HG03521 (cell line): ENCODE measurements around the gene USP32.

ENCODE experiments used
- ATAC-seq: cut with Tn5 transposase; IDR thresholded peaks from one replicate; pipeline ENCODE4 v1.9.1; 2021; ENCODE audit warnings: mild to moderate bottlenecking, moderate library complexity; ENCODE audit not compliant: unreplicated experiment

Gene USP32

DNA sequence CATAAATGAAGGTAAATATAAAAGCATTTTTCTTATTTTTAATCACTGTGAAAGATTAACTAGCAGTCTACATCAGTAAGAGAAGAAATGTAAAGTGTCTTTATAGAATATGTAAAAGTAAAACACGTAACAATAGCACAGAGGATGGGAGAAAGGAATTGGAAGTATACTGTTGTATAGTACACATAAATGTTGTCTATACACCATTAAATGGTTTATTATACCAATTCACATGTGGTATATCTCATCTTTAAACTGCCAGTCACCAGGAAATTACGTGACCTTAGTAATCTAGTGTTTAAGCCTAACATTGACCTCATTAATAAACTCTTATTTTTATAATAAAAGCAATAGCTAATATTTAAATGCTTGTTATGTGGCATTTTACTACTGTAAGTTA, 87.4 kb downstream of the USP32 start:
- ATAC-seq: no peak

DNA sequence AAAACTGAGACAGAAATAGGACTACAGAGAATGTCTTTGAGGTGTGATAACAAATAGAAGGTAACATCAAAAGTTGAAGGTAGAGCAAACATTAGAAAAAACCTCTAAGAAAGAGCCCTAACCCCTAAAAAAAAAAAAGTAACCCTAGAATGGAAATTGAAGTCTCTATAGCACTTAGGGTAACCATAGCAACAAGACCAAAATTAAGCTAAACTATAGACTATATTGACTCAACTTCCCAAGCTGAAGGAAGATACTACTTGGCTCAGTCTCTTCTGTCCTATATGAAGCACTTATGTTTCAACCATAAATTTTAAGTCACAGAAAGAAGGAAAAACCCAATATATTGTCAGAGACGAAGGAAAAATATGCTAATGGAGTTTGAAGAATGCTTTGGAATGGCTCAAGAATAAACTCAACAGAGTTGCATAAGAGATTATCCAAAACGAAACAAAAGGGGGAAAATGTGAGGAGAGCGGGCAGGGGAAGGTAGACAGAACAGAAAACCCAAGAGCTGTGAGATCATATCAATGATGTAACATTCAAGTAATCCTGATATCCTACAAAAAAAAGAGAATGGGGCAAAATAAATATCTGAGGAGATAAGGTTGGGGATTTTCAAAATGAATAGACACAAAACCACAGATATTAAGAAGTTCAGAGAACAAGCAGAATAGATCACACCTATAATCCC, 88.4 kb downstream of the USP32 start:
- no peak for ATAC-seq

DNA sequence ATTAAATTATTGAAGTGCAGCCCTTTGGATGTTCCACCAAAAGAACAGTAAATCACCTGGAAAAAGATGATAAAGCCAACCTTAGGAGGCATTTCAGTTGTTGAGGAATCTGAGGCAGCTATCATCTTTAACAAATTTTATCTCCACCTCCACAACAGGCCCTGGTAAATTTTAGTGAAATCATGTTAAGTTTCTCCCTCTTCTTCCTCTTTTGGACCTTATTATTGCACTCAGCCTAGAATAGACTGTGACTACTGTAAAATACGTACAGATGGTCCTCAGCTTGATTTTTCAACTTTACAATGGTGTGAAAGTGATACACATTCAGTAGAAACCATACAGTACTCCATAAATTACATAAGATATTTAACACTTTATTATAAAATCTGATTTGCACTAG, 90.3 kb downstream of the USP32 start:
- no peak for ATAC-seq

DNA sequence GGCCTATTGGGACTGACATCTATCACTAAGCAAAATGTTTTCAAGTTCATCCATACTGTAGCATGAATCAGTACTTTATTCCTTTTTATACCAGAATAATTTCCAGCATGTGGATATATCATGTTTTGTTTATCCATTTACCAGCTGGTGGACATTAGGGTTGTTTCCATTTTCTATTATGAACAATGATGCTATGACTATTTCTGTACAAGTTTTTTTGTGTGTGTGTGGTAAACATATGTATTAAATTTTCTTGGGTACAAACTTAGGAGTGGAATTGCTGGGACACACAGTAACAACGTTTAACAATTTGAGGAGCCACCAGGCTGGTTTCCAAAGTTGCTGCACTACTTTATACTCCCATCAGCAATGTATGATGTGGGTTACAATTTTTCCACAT, 91.0 kb downstream of the USP32 start:
- ATAC-seq: no peak

DNA sequence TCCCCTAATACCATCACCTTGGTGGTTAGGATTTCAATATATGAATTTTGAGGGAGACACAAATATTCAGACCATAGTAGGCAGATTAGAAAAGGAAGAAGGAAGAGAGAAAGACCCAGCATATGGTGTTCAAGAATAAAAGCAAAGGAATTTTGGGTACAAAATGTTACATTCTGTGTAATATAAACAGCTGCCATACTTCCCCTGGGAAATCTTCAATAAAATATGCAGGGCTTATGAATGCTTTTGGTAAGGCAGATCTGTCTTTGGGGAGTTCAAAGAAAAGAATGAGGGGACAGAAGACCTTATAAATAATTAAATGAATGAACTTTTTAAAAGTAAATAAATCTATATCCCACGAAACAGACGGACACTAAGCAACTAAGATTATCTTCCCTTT, 91.9 kb downstream of the USP32 start:
- no peak for ATAC-seq

DNA sequence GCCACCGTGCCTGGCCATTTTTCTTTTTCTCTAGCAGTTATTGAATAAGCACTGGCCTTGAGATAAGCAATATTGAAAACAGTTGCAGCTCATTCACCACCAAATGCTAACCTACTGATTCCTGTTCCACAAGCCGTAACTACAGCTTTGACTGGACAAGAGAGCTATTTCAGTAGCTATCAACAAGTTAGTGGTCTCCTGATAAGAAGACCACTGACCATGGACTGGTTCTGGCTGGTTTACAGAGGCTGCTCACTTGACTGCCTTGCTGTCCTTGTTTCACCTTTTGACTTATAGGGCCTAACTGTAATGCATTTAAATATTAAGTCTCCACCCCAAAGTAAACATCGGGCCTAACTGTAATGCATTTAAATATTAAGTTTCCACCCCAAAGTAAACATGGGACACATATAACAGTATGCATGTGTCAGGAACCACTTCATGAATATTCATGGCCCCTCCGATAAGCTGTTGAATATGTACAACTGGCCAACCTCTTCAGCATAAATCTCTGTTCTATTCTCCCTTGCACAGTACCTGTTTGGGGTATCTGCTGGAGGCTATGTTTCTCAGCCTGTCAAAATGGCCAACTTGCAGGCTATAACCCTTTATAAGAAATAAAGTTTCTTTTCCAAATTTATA, 94.1 kb downstream of the USP32 start:
- no peak for ATAC-seq

DNA sequence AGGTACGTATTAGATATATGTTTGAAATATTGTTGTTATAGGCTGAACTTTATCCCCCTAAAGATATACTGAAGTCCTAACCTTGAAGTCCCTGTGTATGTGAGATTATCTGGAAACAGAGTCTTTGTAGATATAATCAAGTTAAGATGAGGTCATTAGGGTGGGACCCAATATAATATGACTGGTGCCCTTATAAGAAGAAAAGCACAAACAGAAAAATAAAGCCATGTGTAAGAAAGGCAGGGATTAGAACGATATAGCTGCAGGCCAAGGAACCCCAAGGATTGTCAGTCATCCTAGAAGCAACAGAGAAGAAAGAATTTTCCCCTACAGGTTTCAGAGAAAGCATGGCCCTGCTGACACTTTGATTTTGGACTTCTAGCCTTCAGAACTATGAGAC, 95.8 kb downstream of the USP32 start:
- ATAC-seq: no peak

DNA sequence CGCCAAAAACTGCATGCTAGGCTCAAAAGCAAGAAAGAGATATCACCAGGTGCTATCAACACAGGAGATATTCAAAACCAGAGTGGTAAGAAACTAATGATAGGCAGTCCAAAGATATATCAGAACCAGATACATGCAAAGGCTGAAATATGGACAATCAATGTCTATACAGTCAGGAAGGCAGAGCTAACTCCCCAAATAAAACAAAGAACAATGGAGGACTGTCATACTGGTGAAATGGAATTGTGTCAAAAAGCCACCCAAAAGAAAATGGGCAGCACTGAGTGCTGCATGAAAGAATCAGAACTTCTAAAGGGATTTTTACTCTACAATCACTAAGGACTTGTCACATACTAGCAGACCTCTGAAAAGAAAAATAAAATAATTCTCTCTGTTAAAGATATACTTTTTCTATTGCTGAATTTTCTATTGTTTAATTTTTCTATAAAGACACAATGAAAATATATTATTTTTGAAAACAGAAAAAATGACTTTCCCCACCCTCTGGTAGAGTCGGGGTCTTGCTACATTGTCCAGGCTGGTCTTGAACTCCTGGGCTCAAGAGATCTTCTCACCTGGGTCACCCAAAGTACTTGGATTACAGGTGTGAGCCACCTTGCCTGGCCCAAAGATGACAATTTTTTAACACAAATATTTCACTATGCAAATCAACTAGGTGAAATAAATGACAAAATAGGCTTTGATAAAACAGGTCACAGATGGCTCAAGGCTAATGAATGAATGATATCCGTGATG, 98.2 kb downstream of the USP32 start:
- ATAC-seq: no peak

DNA sequence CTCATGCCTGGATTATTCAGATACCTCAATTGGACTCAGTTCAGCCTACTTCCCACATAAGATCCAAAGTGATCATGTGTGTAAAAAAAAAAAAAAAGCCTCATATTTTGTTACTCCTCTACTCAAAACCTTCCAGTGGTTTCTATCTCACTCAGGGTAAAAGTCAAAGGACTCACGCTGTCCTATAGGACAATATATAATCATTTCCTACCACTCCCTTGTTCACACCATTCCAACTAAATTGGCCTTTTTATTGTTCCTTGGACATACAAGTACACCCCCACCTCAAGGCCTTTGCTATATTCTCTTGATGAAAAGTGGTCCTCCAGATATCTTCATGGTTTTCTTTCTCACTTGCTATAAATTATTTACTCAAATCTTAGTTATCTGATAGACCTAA, 99.2 kb downstream of the USP32 start:
- no peak for ATAC-seq

DNA sequence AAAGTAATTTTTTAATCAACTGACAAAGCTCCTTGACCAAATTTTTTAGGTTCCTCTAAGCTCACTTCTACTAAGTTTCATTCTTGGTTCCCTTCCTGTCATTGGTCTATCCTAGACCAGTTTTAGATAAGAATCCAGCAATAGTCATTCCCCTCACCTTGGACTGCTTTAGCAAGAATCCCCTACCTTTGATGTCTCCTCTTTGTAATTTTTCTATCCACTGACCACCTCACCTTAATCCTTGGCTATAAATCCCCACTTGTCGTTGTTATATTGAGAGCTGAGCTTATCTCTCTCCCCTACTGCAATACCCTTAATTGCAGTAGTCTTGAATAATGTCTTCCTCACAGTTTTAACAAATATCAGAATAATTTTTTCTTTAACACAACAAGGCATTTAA, 107.2 kb downstream of the USP32 start:
- ATAC-seq: no peak

DNA sequence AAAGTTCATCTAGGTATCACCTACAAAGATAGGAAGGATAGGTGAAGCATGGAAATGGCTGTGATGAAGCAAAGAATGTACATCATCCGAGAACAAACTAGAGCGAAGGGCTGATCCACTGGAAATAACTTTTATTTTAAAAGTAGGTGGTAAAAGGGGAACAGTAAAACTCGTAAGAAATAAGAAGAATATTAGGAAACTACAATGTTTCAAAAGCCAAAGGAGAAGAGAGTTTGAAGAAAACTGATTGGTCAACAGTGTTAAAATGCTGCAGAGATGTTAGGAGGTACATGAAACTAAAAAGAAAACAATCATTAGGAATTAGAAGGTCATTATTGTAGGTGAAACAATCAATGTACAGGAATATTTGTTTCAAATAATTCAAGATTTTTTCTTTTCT, 108.1 kb downstream of the USP32 start:
- no peak for ATAC-seq

DNA sequence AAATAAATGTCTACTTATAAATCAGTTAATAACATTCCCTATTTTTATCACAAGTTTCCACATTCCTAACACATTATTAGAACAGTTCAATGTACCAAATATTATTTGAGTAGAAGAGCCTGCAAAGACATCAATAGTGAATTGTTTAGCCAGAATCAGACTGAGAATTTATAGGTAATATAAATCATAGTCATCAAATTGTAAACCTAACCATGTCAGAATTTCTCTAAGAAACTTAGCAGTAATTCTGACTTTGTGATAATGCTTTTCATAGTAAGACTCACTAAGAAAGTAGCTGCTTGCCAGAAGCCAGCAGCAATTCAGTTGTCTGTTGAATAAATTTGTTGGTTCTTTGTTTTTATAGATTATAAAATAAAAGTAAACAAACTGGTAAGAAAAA, 111.3 kb downstream of the USP32 start:
- ATAC-seq: no peak

DNA sequence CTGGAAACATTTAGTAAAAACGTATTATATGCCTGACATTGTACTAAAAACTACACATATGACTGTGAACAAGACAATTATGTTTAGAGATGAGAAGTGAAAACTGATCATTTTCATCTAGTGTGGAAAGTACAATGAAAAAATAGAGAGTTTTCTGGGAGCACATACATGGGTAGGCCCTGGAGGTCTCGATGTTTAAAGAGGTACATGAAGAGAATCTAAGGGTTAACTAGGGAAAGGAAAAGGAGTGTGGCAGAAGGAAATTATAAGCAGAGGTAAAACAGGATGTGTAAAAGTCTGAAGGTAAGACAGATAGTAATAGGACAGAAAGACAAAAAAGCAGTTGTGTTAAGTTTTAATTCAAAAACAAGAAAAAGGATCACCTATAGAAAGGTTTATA, 113.7 kb downstream of the USP32 start:
- no peak for ATAC-seq

DNA sequence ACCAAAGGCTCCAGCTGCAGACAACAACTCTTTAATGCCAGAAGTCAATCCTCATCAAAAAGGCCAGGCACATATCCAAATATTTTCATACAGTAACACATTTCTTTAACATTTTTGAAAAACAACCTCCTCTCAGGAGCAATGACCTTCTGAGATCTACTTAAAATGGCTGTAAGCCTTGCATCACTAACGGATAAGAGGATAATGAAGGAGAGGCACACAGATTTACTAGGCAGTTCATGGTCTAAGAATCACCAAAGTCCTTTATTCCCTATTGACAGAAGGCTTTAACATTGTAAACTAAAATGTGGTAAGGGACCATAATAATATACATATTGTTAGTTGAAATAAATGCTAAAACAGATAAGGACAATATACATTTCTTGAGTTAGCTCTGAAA, 114.7 kb downstream of the USP32 start:
- no peak for ATAC-seq

DNA sequence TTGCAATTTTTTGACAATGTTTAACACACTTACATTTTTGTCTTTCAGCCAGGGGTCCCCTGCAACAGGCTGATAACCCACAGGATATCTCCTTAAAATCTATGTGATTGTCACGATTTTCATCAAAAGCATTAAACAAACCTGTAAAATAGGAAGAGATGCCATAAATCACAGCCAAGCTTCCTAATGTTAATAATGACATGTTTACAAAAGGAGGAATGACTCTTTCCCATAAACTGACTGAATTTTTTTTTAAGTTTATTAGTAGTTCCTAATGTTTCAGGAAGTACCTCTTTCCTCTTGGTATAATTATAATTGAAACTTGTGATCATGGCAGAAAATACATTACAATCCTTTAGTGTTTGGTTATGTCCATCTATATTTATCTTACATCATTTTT, 122.5 kb downstream of the USP32 start:
- ATAC-seq: no peak

DNA sequence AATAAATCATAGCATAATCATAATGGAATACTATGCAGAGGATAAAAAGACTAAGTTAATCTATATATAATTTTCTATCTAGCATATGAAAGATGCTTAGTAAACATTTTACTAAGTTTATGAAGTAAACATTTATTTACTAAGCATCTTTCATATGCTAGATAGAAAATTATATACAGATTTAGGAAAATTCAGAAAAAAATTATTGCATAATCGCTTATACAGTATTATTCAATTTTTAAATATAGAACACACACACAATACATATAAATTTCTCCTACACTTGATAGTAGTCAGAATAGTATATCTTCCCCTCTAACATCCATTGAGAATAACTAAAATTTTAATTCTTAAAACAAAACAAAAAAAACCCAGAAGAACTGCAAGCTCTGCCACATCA, 131.4 kb downstream of the USP32 start:
- ATAC-seq: no peak

DNA sequence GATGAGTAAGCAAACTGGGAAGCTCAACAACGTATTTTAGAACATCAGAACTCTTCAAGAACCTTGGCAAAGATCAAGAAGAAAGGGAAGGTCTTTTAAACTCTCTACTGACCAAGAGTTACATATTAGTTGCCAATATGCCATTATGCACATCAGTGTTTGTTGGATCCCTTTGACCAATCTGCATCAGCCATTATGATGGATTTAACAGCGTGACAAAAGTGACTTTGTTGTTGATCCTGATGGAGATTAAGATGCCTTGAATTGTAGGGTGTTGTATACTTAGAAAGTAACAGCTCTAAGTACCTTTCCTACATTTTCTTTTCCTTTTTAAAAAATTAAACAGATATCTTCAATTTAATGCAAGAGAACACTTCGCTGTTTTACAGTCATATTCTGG, 133.6 kb downstream of the USP32 start:
- ATAC-seq: no peak

DNA sequence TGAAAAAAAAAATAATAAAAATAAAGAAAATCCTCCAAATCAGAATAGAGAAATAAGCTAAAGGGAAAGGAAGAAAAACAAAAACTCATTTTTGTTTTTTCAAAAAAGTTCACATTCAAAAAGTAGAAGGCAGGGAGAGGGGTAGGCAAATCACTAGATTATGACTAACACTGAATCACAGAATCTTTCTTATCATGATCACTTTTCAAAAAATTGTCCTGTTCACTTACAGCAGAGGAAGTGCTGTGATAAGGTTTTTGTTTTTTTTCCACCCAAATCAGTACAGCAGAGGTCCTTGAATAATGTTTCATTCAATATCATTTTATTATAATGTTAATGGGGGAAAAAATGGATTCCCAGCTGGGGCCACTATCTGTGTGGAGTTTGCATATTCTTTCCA, 135.8 kb downstream of the USP32 start:
- no peak for ATAC-seq

DNA sequence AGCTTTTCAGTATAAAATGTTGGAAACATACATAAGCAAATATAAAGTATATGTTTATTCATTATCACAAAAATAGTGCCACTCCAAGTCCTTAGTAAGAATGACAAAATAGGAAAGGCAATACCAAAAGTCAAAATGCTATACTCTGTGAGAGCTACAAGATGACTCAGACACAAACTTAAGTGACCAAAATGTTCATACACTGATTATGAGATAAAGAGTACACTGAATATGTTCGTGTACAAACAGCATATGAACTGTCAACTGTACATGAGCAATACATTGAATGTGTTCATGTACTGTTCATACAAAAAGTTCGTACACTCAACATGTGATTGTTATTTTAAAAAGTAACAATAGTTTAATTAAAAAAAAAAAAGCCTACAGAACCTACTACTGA, 138.9 kb downstream of the USP32 start:
- no peak for ATAC-seq

DNA sequence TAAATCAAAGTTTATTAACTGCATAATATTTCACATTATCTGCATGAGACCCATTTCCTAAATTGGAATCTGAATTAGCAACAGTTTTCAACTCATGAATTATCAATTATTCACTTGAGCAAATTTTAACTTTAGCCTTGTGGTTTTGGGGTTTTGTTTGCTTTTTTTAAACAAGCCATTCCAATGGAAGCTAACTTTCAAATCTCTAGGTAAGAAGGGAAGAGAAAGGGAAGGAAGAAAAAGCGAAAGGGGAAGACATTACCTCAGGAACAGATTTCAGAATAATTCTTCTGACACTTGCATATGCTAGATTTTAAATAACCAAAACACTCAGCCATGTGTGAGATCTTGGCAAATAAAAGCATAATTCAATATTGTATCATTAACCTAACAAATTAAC, 139.5 kb downstream of the USP32 start:
- ATAC-seq: no peak

DNA sequence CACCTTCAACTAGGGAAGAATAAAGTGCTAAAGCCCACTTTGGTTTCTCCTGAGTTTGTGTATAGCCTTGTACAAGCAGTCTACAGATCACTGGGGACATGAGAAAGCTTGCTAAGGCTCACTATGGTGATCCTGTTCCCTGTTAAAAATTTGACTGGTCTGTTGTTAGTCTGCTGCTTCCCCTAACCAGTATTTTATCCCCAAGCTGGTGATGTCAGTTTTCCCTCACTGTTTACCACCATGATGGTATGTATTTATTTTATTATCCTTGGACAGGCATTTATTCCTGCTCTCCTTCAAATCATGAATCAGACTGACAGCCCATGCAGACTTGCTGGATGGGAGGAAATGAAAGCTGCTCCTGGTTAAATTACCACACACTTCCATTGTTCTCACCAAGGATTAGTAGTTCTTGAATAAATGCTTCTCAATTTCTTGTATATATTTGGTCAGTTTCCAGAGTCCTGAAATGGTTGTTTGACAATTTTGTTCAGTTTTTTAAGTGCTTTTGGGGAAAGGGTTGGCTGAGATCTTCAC, 142.6 kb downstream of the USP32 start:
- ATAC-seq: no peak
